HCT116 (cell line): ENCODE results near the gene RAI1. TPM values are rescaled to one million over a fixed set of nuclear protein-coding genes. Genes with fewer than 3 reads are reported as not detected.

Experiments
- ATAC-seq: fragments of 200-7000 bp; cut with Tn5 transposase; 2 replicates; pipeline ENCODE4 v1.9.1; 2020; ENCODE audit warnings: mild to moderate bottlenecking, moderate library complexity
- BruUV-seq: library from RNA; stranded (reverse); fragments of 400-500 nt; replicated peaks from 2 replicates; lab custom pipeline; 2021; lab: Mats Ljungman, UMichigan
- CTCF ChIA-PET: fragments of 300-600 bp; sonication (Branson Sonifier 250); formaldehyde crosslinking; loops from one replicate; lab custom pipeline; 2021; ENCODE audit warnings: antibody characterized with exemption; lab: Charles Lee
- POLR2A ChIA-PET: fragments of 300-600, 350-600 bp; sonication (Branson Sonifier 250); formaldehyde crosslinking; loops from one replicate; lab custom pipeline; 2021; ENCODE audit warnings: antibody characterized with exemption; lab: Charles Lee
- RAD21 ChIA-PET, 2 experiments: fragments of 300-600 bp; sonication (Branson Sonifier 250); formaldehyde crosslinking; loops; one replicate each; lab custom pipeline; 2023; ENCODE audit warnings: low total read pairs in 2 of 2; ENCODE audit not compliant: uncharacterized antibody in 2 of 2, unreplicated experiment in 2 of 2, low non-redundant PET in 1 of 2; lab: Charles Lee
- DNase-seq: peaks from one replicate; pipeline ENCODE4 v3.0.0-alpha.2; 2010; ENCODE audit warnings: low read depth, low spot score
- H2AFZ ChIP-seq: fragments of 200-600 bp; shearing (Covaris generic), sonication (generic); 2 replicates; pipeline ENCODE4 v1.6.1; 2017; ENCODE audit warnings: low read depth, mixed run types, mixed read lengths, antibody characterized with exemption, low read length; ENCODE audit not compliant: poor library complexity, severe bottlenecking
- H3K27ac ChIP-seq: 2 replicates; pipeline ENCODE4 v1.5.1; 2012; ENCODE audit warnings: low read depth, low read length
- H3K27me3 ChIP-seq: fragments of 200-600 bp; sonication (generic); 2 replicates; pipeline ENCODE4 v1.6.1; 2016; ENCODE audit warnings: mixed run types, low read length, mixed read lengths; ENCODE audit not compliant: insufficient read depth
- H3K36me3 ChIP-seq, 2 experiments: fragments of 200-500 bp in 1 of 2; fragments of 200-600 bp in 1 of 2; sonication (Bioruptor generic) in 1 of 2; sonication (generic) in 1 of 2; 2 replicates each; pipeline versions ENCODE4 v1.5.1 to v1.6.1; 2014 to 2016; ENCODE audit warnings: low read length in 2 of 2, inconsistent platforms in 1 of 2, mixed read lengths in 1 of 2, mixed run types in 1 of 2; ENCODE audit not compliant: insufficient read depth in 2 of 2, control insufficient read depth in 1 of 2
- H3K4me1 ChIP-seq, 2 experiments: fragments of 200-600 bp in 1 of 2; sonication (generic) in 1 of 2; 2 replicates each; pipeline versions ENCODE4 v1.5.1 to v1.6.1; 2012 to 2017; ENCODE audit warnings: low read length in 2 of 2, inconsistent platforms in 1 of 2, mild to moderate bottlenecking in 1 of 2, mixed read lengths in 1 of 2, mixed run types in 1 of 2, moderate library complexity in 1 of 2; ENCODE audit not compliant: insufficient read depth in 2 of 2, control insufficient read depth in 1 of 2
- H3K4me2 ChIP-seq: fragments of 200-600 bp; sonication (generic); 2 replicates; pipeline ENCODE4 v1.6.1; 2017; ENCODE audit warnings: mixed run types, low read length, mixed read lengths
- H3K4me3 ChIP-seq, 2 experiments: fragments of 200-600 bp in 1 of 2; sonication (generic) in 1 of 2; replicated peaks in 1 of 2; 2 replicates each; pipeline ENCODE4 v1.5.1; 2011 to 2016; ENCODE audit warnings: low read length in 2 of 2, control low read depth in 1 of 2, low read depth in 1 of 2, mild to moderate bottlenecking in 1 of 2, mixed read lengths in 1 of 2, mixed run types in 1 of 2
- H3K79me2 ChIP-seq: fragments of 200-600 bp; sonication (generic); 2 replicates; pipeline ENCODE4 v1.6.1; 2017; ENCODE audit warnings: mild to moderate bottlenecking, mixed run types, low read length, moderate library complexity, mixed read lengths; ENCODE audit not compliant: insufficient read depth
- H3K9ac ChIP-seq: fragments of 200-600 bp; sonication (generic); 2 replicates; pipeline ENCODE4 v1.6.1; 2016; ENCODE audit warnings: low read length, mixed read lengths
- H3K9me2 ChIP-seq: fragments of 200-600 bp; sonication (generic), shearing (Covaris generic); 2 replicates; pipeline ENCODE4 v1.6.1; 2017; ENCODE audit warnings: mixed run types, mild to moderate bottlenecking, moderate library complexity; ENCODE audit not compliant: insufficient read depth
- H3K9me3 ChIP-seq, 2 experiments: fragments of 200-500 bp in 1 of 2; fragments of 200-600 bp in 1 of 2; sonication (Bioruptor generic) in 1 of 2; sonication (generic) in 1 of 2; 2 replicates each; pipeline ENCODE4 v1.6.1; 2014 to 2017; ENCODE audit warnings: low read length in 2 of 2, mixed read lengths in 2 of 2, inconsistent platforms in 1 of 2, low read depth in 1 of 2, mild to moderate bottlenecking in 1 of 2, mixed run types in 1 of 2, moderate library complexity in 1 of 2; ENCODE audit not compliant: control insufficient read depth in 1 of 2, insufficient read depth in 1 of 2
- H4K20me1 ChIP-seq: fragments of 200-600 bp; sonication (generic), shearing (Covaris generic); 2 replicates; pipeline ENCODE4 v1.6.1; 2017; ENCODE audit warnings: mixed run types, mild to moderate bottlenecking, moderate library complexity; ENCODE audit not compliant: insufficient read depth
- EZH2 ChIP-seq: fragments of 200-600 bp; sonication (generic); IDR thresholded peaks from 2 replicates; pipeline ENCODE4 v1.6.1; 2017; ENCODE audit warnings: antibody characterized with exemption, mixed run types
- EZH2phosphoT487 ChIP-seq: fragments of 200-600 bp; IDR thresholded peaks from 2 replicates; pipeline ENCODE4 v1.6.1; 2018; ENCODE audit warnings: antibody characterized with exemption, borderline replicate concordance
- FOSL1 ChIP-seq: IDR thresholded peaks from 2 replicates; pipeline ENCODE4 v1.6.1; 2012; ENCODE audit warnings: low read depth
- POLR2A ChIP-seq: IDR thresholded peaks from 2 replicates; pipeline ENCODE4 v1.7.0; 2011; ENCODE audit warnings: borderline replicate concordance; ENCODE audit not compliant: insufficient read depth, insufficient read length; ENCODE audit errors: extremely low read depth
- SP1 ChIP-seq: IDR thresholded peaks from 2 replicates; pipeline ENCODE4 v1.6.1; 2012; ENCODE audit warnings: low read depth
- SRF ChIP-seq: IDR thresholded peaks from 2 replicates; pipeline ENCODE4 v1.6.1; 2012; ENCODE audit warnings: low read depth
- TCF7L2 ChIP-seq: IDR thresholded peaks from 2 replicates; pipeline ENCODE4 v1.7.0; 2011; ENCODE audit warnings: borderline replicate concordance, inconsistent platforms; ENCODE audit not compliant: insufficient read depth, insufficient read length; ENCODE audit errors: extremely low read depth
- YY1 ChIP-seq: IDR thresholded peaks from 2 replicates; pipeline ENCODE4 v1.6.1; 2011; ENCODE audit warnings: low read length, low read depth, moderate library complexity, mild to moderate bottlenecking; ENCODE audit not compliant: insufficient replicate concordance; ENCODE audit errors: extremely low read depth
- ZNF274 ChIP-seq: fragments of 200-500 bp; sonication (Bioruptor generic); IDR thresholded peaks from 2 replicates; pipeline ENCODE4 v1.6.1; 2014; ENCODE audit warnings: mild to moderate bottlenecking, low read depth, low read length, inconsistent platforms
- intact Hi-C: fragments of 100-400 bp; cut with micrococcal nuclease; formaldehyde crosslinking; loops from 2 replicates; pipeline ENCODE4 v1.10.0; 2022
- total RNA-seq: library from RNA; stranded (reverse); gene quantifications from one replicate; pipeline ENCODE4 v1.2.1, GENCODE V29; 2021; ENCODE audit not compliant: unreplicated experiment
- TF ChIP-seq, protein P1 (sequence below): IDR thresholded peaks from 2 replicates; pipeline ENCODE4 v1.6.1; 2011; ENCODE audit warnings: mild to moderate bottlenecking, low read length, moderate library complexity; ENCODE audit not compliant: insufficient replicate concordance; ENCODE audit errors: extremely low read depth
- TF ChIP-seq, protein P2 (sequence below), 3 experiments: fragments of 200-600 bp in 1 of 3; sonication (generic) in 1 of 3; IDR thresholded peaks in 2 of 3; conservative IDR thresholded peaks in 1 of 3; 2 replicates each; pipeline ENCODE4 v1.5.1; 2012 to 2017; ENCODE audit warnings: low read depth in 2 of 3, low read length in 2 of 3, antibody characterized with exemption in 1 of 3, borderline replicate concordance in 1 of 3, control low read depth in 1 of 3, mild to moderate bottlenecking in 1 of 3, mixed read lengths in 1 of 3, mixed run types in 1 of 3, moderate library complexity in 1 of 3; ENCODE audit not compliant: insufficient read depth in 1 of 3
- TF ChIP-seq, protein P3 (sequence below): IDR thresholded peaks from 2 replicates; pipeline ENCODE4 v1.6.1; 2012

RAI1 gene
- total RNA-seq, 1 experiment from 2014 or later = 38.5 TPM

DNA sequence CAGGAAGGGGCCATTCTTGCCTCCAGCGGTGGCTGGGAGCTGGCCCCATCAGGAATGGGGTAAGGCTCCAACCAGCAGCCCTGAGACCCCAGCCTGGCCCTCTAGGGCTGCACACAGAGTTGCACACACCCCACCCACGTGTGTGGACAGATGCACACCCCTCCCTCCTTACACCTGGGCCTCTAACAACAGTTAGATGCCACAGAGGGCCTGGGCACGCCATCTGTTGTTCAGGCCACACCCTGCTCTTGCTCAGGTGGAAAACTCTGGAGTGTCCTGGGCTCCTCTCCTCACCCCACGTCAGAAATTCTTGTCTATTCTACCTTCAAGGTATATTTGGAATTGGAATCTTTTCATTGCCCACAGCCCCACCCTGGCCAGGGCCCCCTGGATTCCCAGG is 13.3 kb upstream of the RAI1 start:
- DNase-seq = no peak
- H4K20me1 ChIP-seq = no peaks in the 10 kb centered on the region
- no peak overlapping the region for H2AFZ ChIP-seq
- ChIA-PET RAD21 (no interaction called here), POLR2A (no interaction called here), CTCF (no interaction called here)
- no peak overlapping the region for H3K27ac ChIP-seq
- H3K4me2 ChIP-seq = no peak overlapping the region
- H3K9ac ChIP-seq = no peak overlapping the region
- H3K9me3 ChIP-seq = no peaks in the 10 kb centered on the region
- no peaks in the 10 kb centered on the region for H3K79me2 ChIP-seq
- no peaks in the 10 kb centered on the region for H3K9me2 ChIP-seq
- H3K36me3 ChIP-seq = no peaks in the 10 kb centered on the region
- ATAC-seq = no peak
- no peak overlapping the region for H3K4me3 ChIP-seq
- intact Hi-C loops = no loop called here
- peaks cover 16 to 34% of the 10 kb centered on the region in 2 experiments for H3K4me1 ChIP-seq
- no TSS peak for BruUV-seq
- TF ChIP-seq, protein P1, sequence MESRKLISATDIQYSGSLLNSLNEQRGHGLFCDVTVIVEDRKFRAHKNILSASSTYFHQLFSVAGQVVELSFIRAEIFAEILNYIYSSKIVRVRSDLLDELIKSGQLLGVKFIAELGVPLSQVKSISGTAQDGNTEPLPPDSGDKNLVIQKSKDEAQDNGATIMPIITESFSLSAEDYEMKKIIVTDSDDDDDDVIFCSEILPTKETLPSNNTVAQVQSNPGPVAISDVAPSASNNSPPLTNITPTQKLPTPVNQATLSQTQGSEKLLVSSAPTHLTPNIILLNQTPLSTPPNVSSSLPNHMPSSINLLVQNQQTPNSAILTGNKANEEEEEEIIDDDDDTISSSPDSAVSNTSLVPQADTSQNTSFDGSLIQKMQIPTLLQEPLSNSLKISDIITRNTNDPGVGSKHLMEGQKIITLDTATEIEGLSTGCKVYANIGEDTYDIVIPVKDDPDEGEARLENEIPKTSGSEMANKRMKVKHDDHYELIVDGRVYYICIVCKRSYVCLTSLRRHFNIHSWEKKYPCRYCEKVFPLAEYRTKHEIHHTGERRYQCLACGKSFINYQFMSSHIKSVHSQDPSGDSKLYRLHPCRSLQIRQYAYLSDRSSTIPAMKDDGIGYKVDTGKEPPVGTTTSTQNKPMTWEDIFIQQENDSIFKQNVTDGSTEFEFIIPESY = no peak
- TF ChIP-seq, protein P2, sequence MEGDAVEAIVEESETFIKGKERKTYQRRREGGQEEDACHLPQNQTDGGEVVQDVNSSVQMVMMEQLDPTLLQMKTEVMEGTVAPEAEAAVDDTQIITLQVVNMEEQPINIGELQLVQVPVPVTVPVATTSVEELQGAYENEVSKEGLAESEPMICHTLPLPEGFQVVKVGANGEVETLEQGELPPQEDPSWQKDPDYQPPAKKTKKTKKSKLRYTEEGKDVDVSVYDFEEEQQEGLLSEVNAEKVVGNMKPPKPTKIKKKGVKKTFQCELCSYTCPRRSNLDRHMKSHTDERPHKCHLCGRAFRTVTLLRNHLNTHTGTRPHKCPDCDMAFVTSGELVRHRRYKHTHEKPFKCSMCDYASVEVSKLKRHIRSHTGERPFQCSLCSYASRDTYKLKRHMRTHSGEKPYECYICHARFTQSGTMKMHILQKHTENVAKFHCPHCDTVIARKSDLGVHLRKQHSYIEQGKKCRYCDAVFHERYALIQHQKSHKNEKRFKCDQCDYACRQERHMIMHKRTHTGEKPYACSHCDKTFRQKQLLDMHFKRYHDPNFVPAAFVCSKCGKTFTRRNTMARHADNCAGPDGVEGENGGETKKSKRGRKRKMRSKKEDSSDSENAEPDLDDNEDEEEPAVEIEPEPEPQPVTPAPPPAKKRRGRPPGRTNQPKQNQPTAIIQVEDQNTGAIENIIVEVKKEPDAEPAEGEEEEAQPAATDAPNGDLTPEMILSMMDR (IDR thresholded peaks at IDR 0.05 in 2 of 3, conservative IDR thresholded peaks at IDR 0.05 in 1 of 3; ENCODE audit: borderline replicate concordance in 1 of 3, insufficient read depth in 1 of 3, low read depth in 2 of 3, low read length in 2 of 3) = no peak
- TF ChIP-seq FOSL1 = no peak
- TF ChIP-seq ZNF274 = no peak
- TF ChIP-seq SRF = no peak
- TF ChIP-seq, protein P3, sequence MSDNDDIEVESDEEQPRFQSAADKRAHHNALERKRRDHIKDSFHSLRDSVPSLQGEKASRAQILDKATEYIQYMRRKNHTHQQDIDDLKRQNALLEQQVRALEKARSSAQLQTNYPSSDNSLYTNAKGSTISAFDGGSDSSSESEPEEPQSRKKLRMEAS = no peak
- TF ChIP-seq EZH2 = no peak
- TF ChIP-seq YY1 = no peak
- no peak for TF ChIP-seq POLR2A
- TF ChIP-seq SP1 = no peak
- TF ChIP-seq EZH2phosphoT487 = no peak
- no peak for TF ChIP-seq TCF7L2
- H3K27me3 ChIP-seq = no peaks in the 10 kb centered on the region
